GM18519 (cell line): ENCODE measurements around the gene REC8.

Source experiments
- ATAC-seq: cut with Tn5 transposase; IDR thresholded peaks from one replicate; pipeline ENCODE4 v1.9.1; 2021; ENCODE audit warnings: mild to moderate bottlenecking, moderate library complexity; ENCODE audit not compliant: unreplicated experiment, low FRiP score

The REC8 gene

GRCh38 chr14:24171422-24172260 lies at the start of gene REC8:
REC8 (plus strand) TSS chr14:24172080; CDS start chr14:24172553, 473 bp downstream.
- peak; percentile 51 for ATAC-seq

GRCh38 chr14:24122416-24122815 lies 49.5 kb upstream of the REC8 start:
- ATAC-seq: no peak

- no peak for ATAC-seq
Observed at GRCh38 chr14:24122898-24123297, 49.0 kb upstream of the REC8 start.

- ATAC-seq: no peak
Observed at GRCh38 chr14:24123424-24124417, 48.2 kb upstream of the REC8 start.

- no peak for ATAC-seq
Observed at GRCh38 chr14:24126939-24127338, 44.9 kb upstream of the REC8 start.

- ATAC-seq: no peak
Observed at GRCh38 chr14:24127673-24128072, 44.2 kb upstream of the REC8 start.

- ATAC-seq: no peak
Observed at GRCh38 chr14:24129410-24129998, 42.4 kb upstream of the REC8 start.

- no peak for ATAC-seq
Observed at GRCh38 chr14:24130380-24130716, 41.5 kb upstream of the REC8 start, which contains the start of gene FITM1. FITM1 (plus strand) TSS chr14:24130659; CDS start chr14:24131564, 905 bp downstream.

GRCh38 chr14:24130717-24131548 lies 40.9 kb upstream of the REC8 start:
- ATAC-seq: no peak

- no peak for ATAC-seq
Observed at GRCh38 chr14:24131549-24131966, 40.3 kb upstream of the REC8 start.

GRCh38 chr14:24132061-24132685 lies 39.7 kb upstream of the REC8 start:
- ATAC-seq: no peak

GRCh38 chr14:24132976-24133375 lies 38.9 kb upstream of the REC8 start:
- ATAC-seq: no peak

GRCh38 chr14:24133735-24134134 lies 38.1 kb upstream of the REC8 start:
- no peak for ATAC-seq

- ATAC-seq: peak; percentile 6
Observed at GRCh38 chr14:24135584-24135833, 36.4 kb upstream of the REC8 start.

- ATAC-seq: peak; percentile 64
Observed at GRCh38 chr14:24135834-24136683, 35.8 kb upstream of the REC8 start, which contains the start of gene PSME1. PSME1 (plus strand) TSS chr14:24136194; CDS start chr14:24136263, 69 bp downstream.

- ATAC-seq: no peak
Observed at GRCh38 chr14:24136684-24137528, 35.0 kb upstream of the REC8 start.

GRCh38 chr14:24137529-24138395 lies 34.1 kb upstream of the REC8 start:
- no peak for ATAC-seq
